Kidney epithelial cell (primary cell): ENCODE results near the gene MTUS2. TPM values are rescaled to one million over a fixed set of nuclear protein-coding genes. Genes with fewer than 3 reads are reported as not detected.

Experiments used
- DNase-seq: peaks from one replicate; pipeline ENCODE4 v3.0.0-alpha.2; 2010; ENCODE audit warnings: low read depth
- H3K27me3 ChIP-seq: 2 replicates; pipeline ENCODE4 v1.6.0; 2011; ENCODE audit warnings: low read length; ENCODE audit not compliant: control insufficient read depth, insufficient read depth
- H3K36me3 ChIP-seq: 2 replicates; pipeline ENCODE4 v1.5.1; 2011; ENCODE audit warnings: low read length; ENCODE audit not compliant: control insufficient read depth, insufficient read depth
- H3K4me3 ChIP-seq: 2 replicates; pipeline ENCODE4 v1.5.1; 2011; ENCODE audit warnings: low read depth, mild to moderate bottlenecking, control low read depth, low read length
- total RNA-seq: library from RNA; depleted of rRNA; stranded (reverse); fragments of >200 nt; gene quantifications from 2 replicates; pipeline ENCODE4 v1.2.3, GENCODE V29; 2015
- TF ChIP-seq, protein P1 (sequence below): IDR thresholded peaks from 2 replicates; pipeline ENCODE4 v1.5.1; 2011; ENCODE audit warnings: mild to moderate bottlenecking, moderate library complexity, low read length, control low read depth, inconsistent platforms; ENCODE audit not compliant: insufficient read depth, poor library complexity, severe bottlenecking

MTUS2 gene
- total RNA-seq, 1 donor from 2014 or later = 0.25 TPM

DNA sequence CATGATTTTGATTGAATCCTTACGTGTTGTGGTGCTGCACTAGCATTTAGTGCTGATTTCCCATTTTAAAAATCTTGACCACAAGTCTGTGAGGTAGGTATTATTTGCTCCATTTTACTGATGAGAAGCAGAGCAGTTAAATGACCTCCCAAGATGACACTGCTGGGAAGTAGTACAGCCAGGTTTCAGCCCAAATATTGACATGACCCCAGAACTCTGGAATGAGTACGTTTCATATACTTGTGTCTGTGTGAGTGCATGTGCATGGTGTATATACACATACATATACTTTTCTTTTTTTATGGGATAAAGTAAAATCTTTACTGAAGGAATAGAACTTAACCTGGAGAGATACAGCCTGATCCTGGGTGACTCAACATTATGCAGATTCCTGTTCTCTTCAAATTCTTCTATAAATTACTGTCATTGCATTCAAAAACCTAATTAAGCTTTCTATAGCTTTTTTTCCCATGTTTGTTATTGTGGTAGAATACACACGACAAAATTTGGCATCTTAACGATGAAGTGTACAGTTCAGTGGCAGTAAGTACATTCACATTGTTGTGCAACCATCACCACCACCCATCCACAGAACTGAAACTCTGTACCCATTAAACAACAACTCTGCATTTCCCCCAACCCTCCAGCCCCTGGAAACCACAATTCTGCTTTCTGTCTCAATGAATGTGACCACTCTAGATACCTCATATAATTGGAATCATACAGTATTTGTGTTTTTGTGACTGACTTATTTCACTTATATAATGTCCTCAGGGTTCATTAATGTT lies 311.9 kb downstream of the MTUS2 start:
- no peak for DNase-seq
- H3K4me3 ChIP-seq = no peak overlapping the region
- no peaks in the 10 kb centered on the region for H3K36me3 ChIP-seq
- TF ChIP-seq, protein P1, sequence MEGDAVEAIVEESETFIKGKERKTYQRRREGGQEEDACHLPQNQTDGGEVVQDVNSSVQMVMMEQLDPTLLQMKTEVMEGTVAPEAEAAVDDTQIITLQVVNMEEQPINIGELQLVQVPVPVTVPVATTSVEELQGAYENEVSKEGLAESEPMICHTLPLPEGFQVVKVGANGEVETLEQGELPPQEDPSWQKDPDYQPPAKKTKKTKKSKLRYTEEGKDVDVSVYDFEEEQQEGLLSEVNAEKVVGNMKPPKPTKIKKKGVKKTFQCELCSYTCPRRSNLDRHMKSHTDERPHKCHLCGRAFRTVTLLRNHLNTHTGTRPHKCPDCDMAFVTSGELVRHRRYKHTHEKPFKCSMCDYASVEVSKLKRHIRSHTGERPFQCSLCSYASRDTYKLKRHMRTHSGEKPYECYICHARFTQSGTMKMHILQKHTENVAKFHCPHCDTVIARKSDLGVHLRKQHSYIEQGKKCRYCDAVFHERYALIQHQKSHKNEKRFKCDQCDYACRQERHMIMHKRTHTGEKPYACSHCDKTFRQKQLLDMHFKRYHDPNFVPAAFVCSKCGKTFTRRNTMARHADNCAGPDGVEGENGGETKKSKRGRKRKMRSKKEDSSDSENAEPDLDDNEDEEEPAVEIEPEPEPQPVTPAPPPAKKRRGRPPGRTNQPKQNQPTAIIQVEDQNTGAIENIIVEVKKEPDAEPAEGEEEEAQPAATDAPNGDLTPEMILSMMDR = no peak
- H3K27me3 ChIP-seq = no peaks in the 10 kb centered on the region

DNA sequence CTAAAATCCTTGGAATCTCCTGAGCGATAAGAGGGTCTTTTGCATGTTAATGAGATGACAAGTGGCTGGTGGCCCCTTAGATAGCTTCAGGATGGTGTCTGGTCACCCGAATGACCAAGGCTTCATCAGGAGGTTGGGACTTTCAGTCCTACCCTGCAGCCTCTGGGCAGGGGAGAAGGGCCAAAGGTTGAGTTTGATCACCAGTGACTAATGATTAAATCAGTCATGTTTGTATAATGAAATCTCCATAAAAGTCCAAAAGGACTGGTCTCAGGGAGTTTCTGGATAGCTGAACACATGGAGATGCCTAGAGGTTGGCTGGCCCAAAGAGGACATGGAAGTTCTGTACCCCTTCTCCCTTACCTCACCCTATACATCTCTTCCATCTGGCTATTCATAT lies 316.2 kb downstream of the MTUS2 start:
- H3K27me3 ChIP-seq = no peaks in the 10 kb centered on the region
- TF ChIP-seq, protein P1 = no peak
- no peak for DNase-seq
- no peak overlapping the region for H3K4me3 ChIP-seq
- no peaks in the 10 kb centered on the region for H3K36me3 ChIP-seq

DNA sequence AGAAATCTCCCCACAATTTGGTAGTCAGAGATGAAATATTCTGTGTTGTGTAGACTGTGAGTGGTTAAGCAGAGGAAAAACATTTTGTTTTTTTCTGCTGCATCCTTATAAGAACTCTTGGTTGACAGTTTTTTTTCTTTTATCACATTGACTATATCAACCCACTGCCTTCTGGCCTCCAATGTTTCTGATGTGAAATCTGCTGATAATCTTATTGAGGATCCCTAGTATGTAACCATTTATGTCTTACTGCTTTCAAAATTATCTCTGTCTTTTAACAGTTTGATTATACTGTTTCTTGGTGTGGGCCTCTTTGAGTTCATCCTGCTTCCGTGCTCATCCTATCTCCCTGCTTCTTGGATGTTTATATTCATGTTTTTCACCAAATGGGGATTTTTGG lies 316.9 kb downstream of the MTUS2 start:
- TF ChIP-seq, protein P1 = no peak
- Histone ChIP-seq H3K27me3 (no peaks in the 10 kb centered on the region), H3K36me3 (no peaks in the 10 kb centered on the region), H3K4me3 (no peak overlapping the region)
- no peak for DNase-seq

DNA sequence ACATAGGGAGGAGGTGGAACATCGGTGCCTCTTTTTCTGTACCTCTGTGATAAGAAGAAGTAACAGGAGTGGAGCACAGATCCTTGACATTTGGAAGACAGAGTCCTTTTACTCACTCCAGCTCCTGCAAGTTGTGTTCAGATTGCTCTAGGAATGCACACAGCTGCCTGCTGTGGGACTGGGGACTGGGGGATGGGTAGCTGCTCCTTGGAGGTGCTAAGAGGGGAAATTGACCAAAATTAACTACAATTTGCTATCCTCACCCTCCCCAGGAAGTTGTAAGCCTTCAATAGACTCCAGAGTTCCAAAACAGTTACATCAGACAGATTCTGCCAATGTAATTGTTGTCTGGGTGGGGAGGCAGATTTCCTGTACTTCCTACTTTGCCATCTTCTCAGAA lies 317.9 kb downstream of the MTUS2 start:
- H3K4me3 ChIP-seq = no peak overlapping the region
- H3K36me3 ChIP-seq = no peaks in the 10 kb centered on the region
- no peak for DNase-seq
- H3K27me3 ChIP-seq = no peaks in the 10 kb centered on the region
- TF ChIP-seq, protein P1 = no peak

DNA sequence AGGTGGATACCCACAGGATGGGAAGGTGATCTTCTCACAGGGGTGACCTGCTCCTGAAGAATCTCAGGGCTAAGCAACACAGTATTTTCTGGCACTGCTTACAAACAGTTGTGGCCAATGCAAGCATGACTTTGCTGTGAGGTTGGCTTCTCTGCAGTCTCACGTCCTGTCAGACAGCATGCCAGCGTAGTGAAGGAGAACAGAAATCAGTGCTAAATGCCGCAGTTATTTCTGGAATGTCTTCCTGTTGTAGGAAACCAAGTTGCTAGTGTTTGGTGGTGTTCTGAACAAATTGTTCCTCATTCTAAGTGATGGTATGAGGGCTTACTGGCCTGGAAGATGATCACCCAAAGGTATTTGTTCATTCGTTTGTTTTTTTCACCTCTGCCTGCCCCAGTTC lies 320.1 kb downstream of the MTUS2 start:
- peak; percentile 70 for DNase-seq

More for the DNA sequence above, 320.1 kb downstream of the MTUS2 start:
- Histone ChIP-seq H3K36me3 (no peaks in the 10 kb centered on the region), H3K4me3 (no peak overlapping the region), H3K27me3 (no peaks in the 10 kb centered on the region)
- TF ChIP-seq, protein P1 = no peak
